Measurements from ENCODE around the gene TET3.

The TET3 gene

DNA sequence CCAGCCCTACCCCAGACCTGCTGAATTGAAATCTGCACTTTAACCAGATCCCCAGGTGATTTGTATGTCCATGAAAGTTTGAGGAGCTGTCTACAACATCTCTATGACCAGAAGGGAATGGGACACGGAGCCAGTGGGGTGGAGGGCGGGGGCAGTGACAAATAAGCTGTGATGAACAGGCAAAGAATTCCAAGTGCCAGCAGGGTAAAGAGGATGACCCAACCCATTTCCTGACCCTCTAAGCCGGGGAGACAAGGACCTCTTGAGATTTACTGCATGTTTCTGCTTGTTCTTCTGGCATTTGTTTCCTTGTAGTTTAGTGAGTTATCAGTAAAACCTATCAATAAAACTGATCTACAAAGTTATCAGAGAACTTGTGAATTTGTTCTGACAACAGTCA, 8.7 kb downstream of the TET3 start:
- TF ChIP-seq, protein P1, sequence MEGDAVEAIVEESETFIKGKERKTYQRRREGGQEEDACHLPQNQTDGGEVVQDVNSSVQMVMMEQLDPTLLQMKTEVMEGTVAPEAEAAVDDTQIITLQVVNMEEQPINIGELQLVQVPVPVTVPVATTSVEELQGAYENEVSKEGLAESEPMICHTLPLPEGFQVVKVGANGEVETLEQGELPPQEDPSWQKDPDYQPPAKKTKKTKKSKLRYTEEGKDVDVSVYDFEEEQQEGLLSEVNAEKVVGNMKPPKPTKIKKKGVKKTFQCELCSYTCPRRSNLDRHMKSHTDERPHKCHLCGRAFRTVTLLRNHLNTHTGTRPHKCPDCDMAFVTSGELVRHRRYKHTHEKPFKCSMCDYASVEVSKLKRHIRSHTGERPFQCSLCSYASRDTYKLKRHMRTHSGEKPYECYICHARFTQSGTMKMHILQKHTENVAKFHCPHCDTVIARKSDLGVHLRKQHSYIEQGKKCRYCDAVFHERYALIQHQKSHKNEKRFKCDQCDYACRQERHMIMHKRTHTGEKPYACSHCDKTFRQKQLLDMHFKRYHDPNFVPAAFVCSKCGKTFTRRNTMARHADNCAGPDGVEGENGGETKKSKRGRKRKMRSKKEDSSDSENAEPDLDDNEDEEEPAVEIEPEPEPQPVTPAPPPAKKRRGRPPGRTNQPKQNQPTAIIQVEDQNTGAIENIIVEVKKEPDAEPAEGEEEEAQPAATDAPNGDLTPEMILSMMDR (IDR thresholded peaks at IDR 0.05; ENCODE audit: low read length, missing control alignments), result no peak
- H3K4me3 ChIP-seq (replicated peaks; ENCODE audit: low read depth, low read length), result no peak overlapping the region
- no peak for DNase-seq (ENCODE audit: low read depth)

DNA sequence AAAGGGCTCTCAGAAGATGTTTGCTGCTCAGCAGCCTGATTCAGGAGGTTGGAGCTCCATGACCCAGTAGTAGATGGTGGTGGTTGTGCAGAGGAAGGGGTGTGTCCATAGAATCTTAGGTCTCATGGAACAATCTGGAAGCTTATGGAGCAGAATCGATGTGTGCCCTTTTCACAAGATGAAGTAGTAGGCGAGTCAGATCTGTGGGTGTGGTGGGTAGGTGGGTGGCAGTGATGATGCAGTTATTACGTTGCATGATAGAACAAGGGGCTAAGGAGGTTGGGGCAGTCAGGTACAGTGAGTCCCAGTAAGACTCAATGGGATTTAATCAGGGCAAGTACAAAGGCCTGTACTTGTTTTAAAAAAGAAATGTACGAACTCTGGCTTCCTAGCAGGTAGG, 9.1 kb downstream of the TET3 start:
- TF ChIP-seq, protein P1 (IDR thresholded peaks at IDR 0.05; ENCODE audit: low read length, missing control alignments), result no peak
- no peak for DNase-seq (ENCODE audit: low read depth)
- no peak overlapping the region for H3K4me3 ChIP-seq (replicated peaks; ENCODE audit: low read depth, low read length)

DNA sequence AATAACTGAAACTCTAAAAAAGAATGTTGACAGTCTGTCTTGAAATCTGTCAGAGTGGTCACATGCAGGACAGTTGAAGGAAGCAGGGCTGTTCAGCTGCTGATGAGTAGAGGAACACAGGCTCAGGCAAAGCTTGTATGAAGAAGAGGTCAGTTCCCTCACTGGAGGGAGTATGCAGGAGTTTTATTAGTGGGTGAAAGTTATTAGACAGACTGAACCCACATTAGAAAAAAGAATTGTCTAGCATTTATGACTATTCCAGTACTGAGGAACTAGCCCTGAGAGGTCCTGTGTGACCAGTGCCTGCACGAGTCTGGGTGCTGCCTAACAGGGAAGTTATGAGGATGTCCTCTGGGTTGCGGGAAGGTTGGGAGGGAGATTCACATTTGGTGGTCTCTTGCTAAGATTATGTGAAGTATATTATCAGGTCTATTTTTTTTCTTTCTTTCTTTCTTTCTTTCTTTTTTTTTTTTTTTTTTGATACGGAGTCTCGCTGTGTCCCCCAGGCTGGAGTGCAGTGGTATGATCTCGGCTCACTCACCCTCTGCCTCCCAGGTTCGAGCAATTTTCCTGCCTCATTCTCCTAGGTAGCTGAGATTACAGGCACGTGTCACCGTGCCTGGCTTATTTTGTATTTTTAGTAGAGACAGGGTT, 9.6 kb downstream of the TET3 start:
- no peak for DNase-seq (ENCODE audit: low read depth)
- TF ChIP-seq, protein P1 (IDR thresholded peaks at IDR 0.05; ENCODE audit: low read length, missing control alignments), result no peak
- no peak overlapping the region for H3K4me3 ChIP-seq (replicated peaks; ENCODE audit: low read depth, low read length)

DNA sequence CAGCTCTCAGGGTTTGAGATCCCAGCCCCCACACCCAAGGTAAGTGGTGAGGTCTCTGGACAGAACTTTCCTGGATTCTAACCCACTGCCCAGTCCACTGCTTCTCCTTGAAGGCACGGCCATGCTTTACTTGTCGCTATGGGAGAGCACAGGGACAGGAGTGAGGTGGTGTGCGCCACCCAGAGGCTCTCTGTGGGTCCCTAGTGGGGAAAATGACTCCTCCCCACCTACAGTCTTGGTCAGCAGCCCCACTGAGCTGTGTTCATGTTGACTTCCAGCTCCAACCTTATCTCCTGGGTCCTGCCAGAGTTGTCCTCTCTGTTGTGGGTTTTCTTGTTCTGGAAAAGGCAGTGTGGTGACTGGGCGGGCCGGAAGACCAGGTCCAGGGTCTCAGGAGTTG, 11.1 kb downstream of the TET3 start:
- DNase-seq (ENCODE audit: low read depth), result no peak
- no peak overlapping the region for H3K4me3 ChIP-seq (replicated peaks; ENCODE audit: low read depth, low read length)
- TF ChIP-seq, protein P1 (IDR thresholded peaks at IDR 0.05; ENCODE audit: low read length, missing control alignments), result no peak

DNA sequence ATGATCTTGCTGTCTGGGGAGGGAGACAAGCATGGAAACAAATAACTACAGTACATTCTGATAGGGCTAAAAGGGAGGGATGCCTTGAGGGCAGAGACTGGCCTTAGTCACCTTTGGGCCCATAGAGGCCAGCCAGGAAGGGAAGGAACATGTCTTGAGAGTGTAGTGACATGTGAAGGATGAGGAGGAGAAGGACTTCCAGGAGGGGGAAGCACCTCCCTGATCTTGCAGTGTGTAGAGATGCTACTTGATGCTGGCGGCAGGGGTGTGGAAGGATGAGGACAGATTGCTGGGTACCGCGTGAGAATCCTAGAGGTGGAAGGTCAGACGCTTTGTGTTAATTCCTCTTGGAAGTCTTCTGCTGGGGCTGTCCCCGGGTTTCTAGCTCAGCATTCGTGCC, 13.1 kb downstream of the TET3 start:
- TF ChIP-seq, protein P1 (IDR thresholded peaks at IDR 0.05; ENCODE audit: low read length, missing control alignments), result no peak
- DNase-seq (ENCODE audit: low read depth), result no peak
- no peak overlapping the region for H3K4me3 ChIP-seq (replicated peaks; ENCODE audit: low read depth, low read length)

DNA sequence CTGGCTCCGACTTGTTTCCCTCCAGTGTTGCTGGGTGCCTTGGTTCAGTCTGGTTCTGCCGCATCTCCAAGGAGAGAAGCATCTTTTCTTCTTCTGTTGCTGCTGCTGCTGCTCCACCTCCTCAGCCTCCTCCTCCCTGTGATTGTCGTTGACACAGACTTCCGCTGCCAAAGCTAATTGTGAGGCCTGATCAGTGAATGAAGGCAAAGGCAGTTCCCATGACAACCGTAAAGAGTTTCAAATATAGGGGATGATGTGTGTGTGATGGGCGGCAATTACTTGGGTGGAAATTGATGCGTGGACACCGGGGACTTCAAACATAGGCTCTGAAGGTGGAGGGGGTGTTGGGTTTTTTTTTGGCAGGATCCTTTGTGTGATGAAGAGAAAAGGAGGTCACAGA, 13.7 kb downstream of the TET3 start:
- no peak overlapping the region for H3K4me3 ChIP-seq (replicated peaks; ENCODE audit: low read depth, low read length)
- DNase-seq (ENCODE audit: low read depth), result no peak
- TF ChIP-seq, protein P1 (IDR thresholded peaks at IDR 0.05; ENCODE audit: low read length, missing control alignments), result no peak

DNA sequence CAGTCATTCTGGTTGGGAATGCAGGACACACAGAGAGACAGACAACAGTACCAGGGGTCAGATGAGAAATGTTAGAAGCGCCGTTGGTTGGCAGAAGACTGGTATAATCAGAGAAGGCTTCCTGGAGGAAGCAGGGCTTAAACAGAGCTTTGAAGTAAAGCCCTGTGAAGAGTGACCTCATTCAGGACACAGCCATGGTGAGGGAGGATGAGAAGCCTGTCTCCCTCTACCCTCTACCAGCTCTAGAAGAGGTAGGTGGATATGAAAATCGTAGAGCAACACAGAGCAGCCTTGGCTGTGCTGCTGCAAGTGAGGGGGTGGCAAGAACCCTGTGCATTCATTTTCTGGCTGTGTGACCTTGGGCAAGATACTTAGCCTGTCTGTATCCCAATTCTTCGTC, 14.2 kb downstream of the TET3 start:
- H3K4me3 ChIP-seq (replicated peaks; ENCODE audit: low read depth, low read length), result no peak overlapping the region
- TF ChIP-seq, protein P1 (IDR thresholded peaks at IDR 0.05; ENCODE audit: low read length, missing control alignments), result no peak
- DNase-seq (ENCODE audit: low read depth), result no peak
